Measurements from ENCODE around the gene SEC16A.

The SEC16A gene

GRCh38 chr9:136453326-136453725, 29.5 kb downstream of the SEC16A start:
- POLR2A ChIA-PET: no interaction called here
- over 99% methylated on average over 11 of the region's 11 CpGs for WGBS (ENCODE audit: insufficient coverage)
- CTCF ChIA-PET: interaction anchor here (1.5 to 2.9 kb wide), 2 partner anchors 8 to 11 kb away, joined by 5 to 12 read pairs; no protein-coding TSS in a partner anchor
- H3K27ac ChIP-seq (ENCODE audit: insufficient read depth in 1 of 2, low read depth in 1 of 2, low read length in 2 of 2, poor library complexity in 1 of 2, severe bottlenecking in 2 of 2): no peak overlapping the region
- H3K4me3 ChIP-seq (ENCODE audit: control insufficient read depth in 1 of 7, extremely low read depth in 1 of 7, insufficient read depth in 4 of 7, low read depth in 2 of 7, low read length in 6 of 7): no peak overlapping the region
- no peaks in the 10 kb centered on the region for H3K27me3 ChIP-seq (replicated peaks in 2 of 5; ENCODE audit: control insufficient read depth in 4 of 5, insufficient read depth in 5 of 5, low read length in 4 of 5)
- no peak for DNase-seq
- no peaks in the 10 kb centered on the region for H3K9me3 ChIP-seq (ENCODE audit: control extremely low read depth in 1 of 5, control insufficient read depth in 4 of 5, insufficient read depth in 2 of 5, low read depth in 1 of 5, low read length in 4 of 5)
- H3K4me1 ChIP-seq (ENCODE audit: control extremely low read depth in 1 of 4, control insufficient read depth in 4 of 4, insufficient read depth in 4 of 4, low read length in 3 of 4): no peaks in the 10 kb centered on the region
- peaks cover 13 to 85% (median 72%) of the 10 kb centered on the region in 4 experiments for H3K36me3 ChIP-seq (ENCODE audit: control insufficient read depth in 4 of 4, insufficient read depth in 4 of 4, low read length in 3 of 4)

GRCh38 chr9:136451221-136451877, 31.5 kb downstream of the SEC16A start:
- POLR2A ChIA-PET: interaction anchor here (1.0 kb wide), 1 partner anchor 11 kb away, joined by 3 read pairs; no protein-coding TSS in a partner anchor
- no peak overlapping the region for H3K27ac ChIP-seq (ENCODE audit: insufficient read depth in 1 of 2, low read depth in 1 of 2, low read length in 2 of 2, poor library complexity in 1 of 2, severe bottlenecking in 2 of 2)
- peaks cover 11 to 86% (median 74%) of the 10 kb centered on the region in 4 experiments for H3K36me3 ChIP-seq (ENCODE audit: control insufficient read depth in 4 of 4, insufficient read depth in 4 of 4, low read length in 3 of 4)
- no peaks in the 10 kb centered on the region for H3K27me3 ChIP-seq (replicated peaks in 2 of 5; ENCODE audit: control insufficient read depth in 4 of 5, insufficient read depth in 5 of 5, low read length in 4 of 5)
- CTCF ChIA-PET: no interaction called here
- DNase-seq: no peak
- no peaks in the 10 kb centered on the region for H3K9me3 ChIP-seq (ENCODE audit: control extremely low read depth in 1 of 5, control insufficient read depth in 4 of 5, insufficient read depth in 2 of 5, low read depth in 1 of 5, low read length in 4 of 5)
- no peaks in the 10 kb centered on the region for H3K4me1 ChIP-seq (ENCODE audit: control extremely low read depth in 1 of 4, control insufficient read depth in 4 of 4, insufficient read depth in 4 of 4, low read length in 3 of 4)
- no peak overlapping the region for H3K4me3 ChIP-seq (ENCODE audit: control insufficient read depth in 1 of 7, extremely low read depth in 1 of 7, insufficient read depth in 4 of 7, low read depth in 2 of 7, low read length in 6 of 7)
- WGBS (ENCODE audit: insufficient coverage): 96% methylated on average over 21 of the region's 26 CpGs

- no peaks in the 10 kb centered on the region for H3K27me3 ChIP-seq (replicated peaks in 2 of 5; ENCODE audit: control insufficient read depth in 4 of 5, insufficient read depth in 5 of 5, low read length in 4 of 5)
- 96% methylated on average over 3 of the region's 3 CpGs for WGBS (ENCODE audit: insufficient coverage)
- peaks cover 15 to 84% (median 70%) of the 10 kb centered on the region in 4 experiments for H3K36me3 ChIP-seq (ENCODE audit: control insufficient read depth in 4 of 4, insufficient read depth in 4 of 4, low read length in 3 of 4)
- no peak overlapping the region for H3K27ac ChIP-seq (ENCODE audit: insufficient read depth in 1 of 2, low read depth in 1 of 2, low read length in 2 of 2, poor library complexity in 1 of 2, severe bottlenecking in 2 of 2)
- no peak for DNase-seq
- ChIA-PET CTCF (no interaction called here), POLR2A (no interaction called here)
- no peaks in the 10 kb centered on the region for H3K9me3 ChIP-seq (ENCODE audit: control extremely low read depth in 1 of 5, control insufficient read depth in 4 of 5, insufficient read depth in 2 of 5, low read depth in 1 of 5, low read length in 4 of 5)
- no peak overlapping the region for H3K4me3 ChIP-seq (ENCODE audit: control insufficient read depth in 1 of 7, extremely low read depth in 1 of 7, insufficient read depth in 4 of 7, low read depth in 2 of 7, low read length in 6 of 7)
- H3K4me1 ChIP-seq (ENCODE audit: control extremely low read depth in 1 of 4, control insufficient read depth in 4 of 4, insufficient read depth in 4 of 4, low read length in 3 of 4): no peaks in the 10 kb centered on the region
Observed at GRCh38 chr9:136448655-136449054, 34.2 kb downstream of the SEC16A start.

GRCh38 chr9:136447173-136447778, 35.6 kb downstream of the SEC16A start:
- Histone ChIP-seq H3K27ac (ENCODE audit: insufficient read depth in 1 of 2, low read depth in 1 of 2, low read length in 2 of 2, poor library complexity in 1 of 2, severe bottlenecking in 2 of 2) (no peak overlapping the region), H3K9me3 (ENCODE audit: control extremely low read depth in 1 of 5, control insufficient read depth in 4 of 5, insufficient read depth in 2 of 5, low read depth in 1 of 5, low read length in 4 of 5) (no peaks in the 10 kb centered on the region), H3K27me3 (replicated peaks in 2 of 5; ENCODE audit: control insufficient read depth in 4 of 5, insufficient read depth in 5 of 5, low read length in 4 of 5) (no peaks in the 10 kb centered on the region), H3K36me3 (ENCODE audit: control insufficient read depth in 4 of 4, insufficient read depth in 4 of 4, low read length in 3 of 4) (peaks cover 12 to 89% (median 73%) of the 10 kb centered on the region in 4 experiments), H3K4me1 (ENCODE audit: control extremely low read depth in 1 of 4, control insufficient read depth in 4 of 4, insufficient read depth in 4 of 4, low read length in 3 of 4) (no peaks in the 10 kb centered on the region), H3K4me3 (ENCODE audit: control insufficient read depth in 1 of 7, extremely low read depth in 1 of 7, insufficient read depth in 4 of 7, low read depth in 2 of 7, low read length in 6 of 7) (no peak overlapping the region)
- WGBS (ENCODE audit: insufficient coverage): 98% methylated on average over 22 of the region's 27 CpGs
- no peak for DNase-seq
- ChIA-PET POLR2A (no interaction called here), CTCF (interaction anchor here (3.5 kb wide), 1 partner anchor 11 kb away, joined by 13 read pairs; no protein-coding TSS in a partner anchor)

- WGBS (ENCODE audit: insufficient coverage): 100% methylated on average over 4 of the region's 7 CpGs
- no peaks in the 10 kb centered on the region for H3K27me3 ChIP-seq (replicated peaks in 2 of 5; ENCODE audit: control insufficient read depth in 4 of 5, insufficient read depth in 5 of 5, low read length in 4 of 5)
- ChIA-PET CTCF (interaction anchor here (1.1 to 3.5 kb wide), 4 partner anchors 10 to 29 kb away, joined by 3 to 13 read pairs (median 4); no protein-coding TSS in a partner anchor), POLR2A (interaction anchor here (0.9 kb wide), 1 partner anchor 11 kb away, joined by 3 read pairs; no protein-coding TSS in a partner anchor)
- H3K4me3 ChIP-seq (ENCODE audit: control insufficient read depth in 1 of 7, extremely low read depth in 1 of 7, insufficient read depth in 4 of 7, low read depth in 2 of 7, low read length in 6 of 7): no peak overlapping the region
- no peak for DNase-seq
- no peak overlapping the region for H3K27ac ChIP-seq (ENCODE audit: insufficient read depth in 1 of 2, low read depth in 1 of 2, low read length in 2 of 2, poor library complexity in 1 of 2, severe bottlenecking in 2 of 2)
- no peaks in the 10 kb centered on the region for H3K9me3 ChIP-seq (ENCODE audit: control extremely low read depth in 1 of 5, control insufficient read depth in 4 of 5, insufficient read depth in 2 of 5, low read depth in 1 of 5, low read length in 4 of 5)
- H3K36me3 ChIP-seq (ENCODE audit: control insufficient read depth in 4 of 4, insufficient read depth in 4 of 4, low read length in 3 of 4): peaks cover 10 to 92% (median 77%) of the 10 kb centered on the region in 4 experiments
- H3K4me1 ChIP-seq (ENCODE audit: control extremely low read depth in 1 of 4, control insufficient read depth in 4 of 4, insufficient read depth in 4 of 4, low read length in 3 of 4): no peaks in the 10 kb centered on the region
Observed at GRCh38 chr9:136445799-136446198, 37.0 kb downstream of the SEC16A start.

GRCh38 chr9:136444102-136444501, 38.7 kb downstream of the SEC16A start:
- Histone ChIP-seq H3K27ac (ENCODE audit: insufficient read depth in 1 of 2, low read depth in 1 of 2, low read length in 2 of 2, poor library complexity in 1 of 2, severe bottlenecking in 2 of 2) (no peak overlapping the region), H3K4me3 (ENCODE audit: control insufficient read depth in 1 of 7, extremely low read depth in 1 of 7, insufficient read depth in 4 of 7, low read depth in 2 of 7, low read length in 6 of 7) (no peak overlapping the region), H3K4me1 (ENCODE audit: control extremely low read depth in 1 of 4, control insufficient read depth in 4 of 4, insufficient read depth in 4 of 4, low read length in 3 of 4) (peaks cover 0 to 4% (median 2%) of the 10 kb centered on the region in 4 experiments), H3K27me3 (replicated peaks in 2 of 5; ENCODE audit: control insufficient read depth in 4 of 5, insufficient read depth in 5 of 5, low read length in 4 of 5) (no peaks in the 10 kb centered on the region), H3K36me3 (ENCODE audit: control insufficient read depth in 4 of 4, insufficient read depth in 4 of 4, low read length in 3 of 4) (peaks cover 6 to 79% (median 63%) of the 10 kb centered on the region in 4 experiments), H3K9me3 (ENCODE audit: control extremely low read depth in 1 of 5, control insufficient read depth in 4 of 5, insufficient read depth in 2 of 5, low read depth in 1 of 5, low read length in 4 of 5) (no peaks in the 10 kb centered on the region)
- no peak for DNase-seq
- ChIA-PET CTCF (no interaction called here), POLR2A (no interaction called here)
- WGBS (ENCODE audit: insufficient coverage): 97% methylated on average over 20 of the region's 20 CpGs

GRCh38 chr9:136443687-136444086, 39.2 kb downstream of the SEC16A start:
- no peak overlapping the region for H3K4me3 ChIP-seq (ENCODE audit: control insufficient read depth in 1 of 7, extremely low read depth in 1 of 7, insufficient read depth in 4 of 7, low read depth in 2 of 7, low read length in 6 of 7)
- WGBS (ENCODE audit: insufficient coverage): 96% methylated on average over 4 of the region's 7 CpGs
- H3K4me1 ChIP-seq (ENCODE audit: control extremely low read depth in 1 of 4, control insufficient read depth in 4 of 4, insufficient read depth in 4 of 4, low read length in 3 of 4): peaks cover 0 to 8% (median 6%) of the 10 kb centered on the region in 4 experiments
- no peak for DNase-seq
- ChIA-PET POLR2A (interaction anchor here (1.1 kb wide), 1 partner anchor 40 kb away, joined by 3 read pairs; no protein-coding TSS in a partner anchor), CTCF (interaction anchor here (0.8 to 3.4 kb wide), 2 partner anchors 10 to 17 kb away, joined by 3 to 12 read pairs; no protein-coding TSS in a partner anchor)
- peaks cover 6 to 75% (median 59%) of the 10 kb centered on the region in 4 experiments for H3K36me3 ChIP-seq (ENCODE audit: control insufficient read depth in 4 of 4, insufficient read depth in 4 of 4, low read length in 3 of 4)
- H3K27ac ChIP-seq (ENCODE audit: insufficient read depth in 1 of 2, low read depth in 1 of 2, low read length in 2 of 2, poor library complexity in 1 of 2, severe bottlenecking in 2 of 2): no peak overlapping the region
- H3K27me3 ChIP-seq (replicated peaks in 2 of 5; ENCODE audit: control insufficient read depth in 4 of 5, insufficient read depth in 5 of 5, low read length in 4 of 5): no peaks in the 10 kb centered on the region
- no peaks in the 10 kb centered on the region for H3K9me3 ChIP-seq (ENCODE audit: control extremely low read depth in 1 of 5, control insufficient read depth in 4 of 5, insufficient read depth in 2 of 5, low read depth in 1 of 5, low read length in 4 of 5)

Data from common myeloid progenitor, CD34-positive (primary cell).